Pulmonary artery endothelial cell (primary cell): ENCODE measurements around the gene CROCC2. TPM values are rescaled to one million over a fixed set of nuclear protein-coding genes. Genes with fewer than 3 reads are reported as not detected.

Experiments
- DNase-seq: peaks from one replicate; pipeline ENCODE4 v3.0.0-alpha.2; 2011; ENCODE audit warnings: low read depth, low spot score
- total RNA-seq: library from RNA; depleted of rRNA; stranded (reverse); fragments of >200 nt; gene quantifications from 2 replicates; pipeline ENCODE4 v1.2.3, GENCODE V29; 2014

Gene CROCC2
- total RNA-seq, 1 donor from 2014 or later: not detected

- no peak for DNase-seq
Measured at GRCh38 chr2:240904216-240905175, 1.6 kb upstream of the CROCC2 start.

DNA sequence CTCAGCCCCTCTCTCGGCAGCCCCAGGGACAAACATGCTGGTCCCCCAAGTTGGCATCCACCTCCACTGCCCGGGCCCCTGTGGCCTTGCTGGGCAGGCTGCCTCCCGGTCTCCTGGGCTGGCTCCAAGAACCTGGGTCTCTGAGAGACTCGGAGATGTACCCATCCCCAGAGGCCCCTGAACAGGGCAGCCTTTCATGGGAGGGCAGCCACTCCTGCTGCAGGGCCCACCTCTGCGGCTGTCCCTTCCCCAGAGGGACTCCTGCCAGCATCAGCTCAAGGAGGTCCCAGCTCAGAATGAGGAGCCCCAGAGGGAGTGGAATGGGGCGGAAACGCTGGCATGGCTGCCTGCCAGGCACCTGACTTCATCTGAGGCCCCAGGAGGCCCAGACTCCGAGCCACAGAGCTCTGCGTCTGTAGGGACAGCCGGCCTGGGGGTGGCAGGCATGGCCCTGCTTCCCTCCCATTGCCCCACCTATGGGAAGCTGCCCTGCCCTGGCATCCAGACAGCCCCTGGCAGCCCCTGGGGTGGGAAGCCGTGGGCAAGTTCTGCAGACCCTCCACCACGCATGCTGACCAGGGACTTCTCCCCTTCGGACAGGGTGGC, 857 bp upstream of the CROCC2 start:
- no peak for DNase-seq

GRCh38 chr2:240906911-240907590, 915 bp downstream of the CROCC2 start:
- no peak for DNase-seq

DNA sequence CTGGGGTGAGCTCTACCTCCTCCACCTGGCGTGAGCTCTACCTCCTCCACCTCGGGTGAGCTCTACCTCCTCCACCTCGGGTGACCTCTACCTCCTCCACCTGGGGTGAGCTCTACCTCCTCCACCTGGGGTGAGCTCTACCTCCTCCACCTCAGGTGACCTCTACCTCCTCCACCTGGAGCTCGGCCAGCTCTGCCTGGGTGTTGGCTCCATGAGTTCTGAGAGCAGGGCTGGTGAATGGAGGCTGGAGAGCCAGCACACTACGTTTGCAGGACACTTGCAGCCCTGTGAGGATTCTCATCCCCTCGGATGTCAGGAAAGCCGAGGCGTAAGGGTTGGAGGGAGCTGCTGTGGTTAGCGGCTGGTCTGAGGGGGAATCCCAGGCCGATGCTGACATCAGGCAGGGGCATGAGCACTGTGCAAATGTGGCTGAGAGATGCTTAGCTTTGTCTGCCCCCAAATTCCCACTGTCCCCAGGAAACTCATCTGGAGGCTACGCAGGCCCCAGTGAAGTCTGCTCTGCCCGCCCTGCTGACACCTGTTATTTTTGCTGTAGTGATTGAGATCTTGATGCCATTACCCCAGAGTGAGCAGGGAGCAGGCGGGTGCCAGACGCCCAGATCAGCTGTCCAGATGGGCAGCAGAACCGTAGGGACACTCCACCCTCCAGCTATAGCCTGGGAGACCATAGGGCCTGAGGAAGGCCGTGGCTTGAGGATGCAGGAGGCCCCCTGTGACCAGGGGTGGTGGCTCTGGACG, 3.3 kb downstream of the CROCC2 start:
- DNase-seq: no peak

DNA sequence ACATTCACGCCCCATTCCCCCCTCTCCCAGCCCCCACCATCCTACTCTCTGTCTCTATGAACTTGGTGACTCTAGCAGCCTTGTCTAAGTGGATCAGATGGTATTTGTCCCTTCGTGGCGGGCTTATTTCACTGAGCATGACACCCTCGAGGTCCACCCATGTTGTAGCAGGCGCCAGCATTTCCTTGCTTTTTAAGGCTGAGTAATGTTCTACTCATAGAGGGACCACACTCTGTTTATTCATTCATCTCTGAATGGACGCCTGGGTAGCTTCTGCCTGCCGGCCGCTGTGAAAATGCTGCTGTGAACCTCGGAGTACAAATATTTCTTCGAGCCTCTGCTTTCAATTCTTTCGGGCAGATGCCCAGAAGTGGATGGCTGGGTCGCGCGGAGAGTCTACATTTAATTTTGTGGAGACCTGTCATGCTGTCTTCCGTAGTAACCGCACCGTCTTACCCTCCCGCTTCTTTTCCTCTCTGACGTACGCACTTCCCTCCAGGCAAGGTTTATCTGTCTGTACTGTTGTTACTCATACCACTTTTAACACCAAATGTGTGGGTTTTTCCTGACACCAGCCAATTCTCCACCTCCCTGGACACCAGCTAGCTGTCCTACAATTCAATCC, 5.6 kb downstream of the CROCC2 start:
- DNase-seq: no peak

DNA sequence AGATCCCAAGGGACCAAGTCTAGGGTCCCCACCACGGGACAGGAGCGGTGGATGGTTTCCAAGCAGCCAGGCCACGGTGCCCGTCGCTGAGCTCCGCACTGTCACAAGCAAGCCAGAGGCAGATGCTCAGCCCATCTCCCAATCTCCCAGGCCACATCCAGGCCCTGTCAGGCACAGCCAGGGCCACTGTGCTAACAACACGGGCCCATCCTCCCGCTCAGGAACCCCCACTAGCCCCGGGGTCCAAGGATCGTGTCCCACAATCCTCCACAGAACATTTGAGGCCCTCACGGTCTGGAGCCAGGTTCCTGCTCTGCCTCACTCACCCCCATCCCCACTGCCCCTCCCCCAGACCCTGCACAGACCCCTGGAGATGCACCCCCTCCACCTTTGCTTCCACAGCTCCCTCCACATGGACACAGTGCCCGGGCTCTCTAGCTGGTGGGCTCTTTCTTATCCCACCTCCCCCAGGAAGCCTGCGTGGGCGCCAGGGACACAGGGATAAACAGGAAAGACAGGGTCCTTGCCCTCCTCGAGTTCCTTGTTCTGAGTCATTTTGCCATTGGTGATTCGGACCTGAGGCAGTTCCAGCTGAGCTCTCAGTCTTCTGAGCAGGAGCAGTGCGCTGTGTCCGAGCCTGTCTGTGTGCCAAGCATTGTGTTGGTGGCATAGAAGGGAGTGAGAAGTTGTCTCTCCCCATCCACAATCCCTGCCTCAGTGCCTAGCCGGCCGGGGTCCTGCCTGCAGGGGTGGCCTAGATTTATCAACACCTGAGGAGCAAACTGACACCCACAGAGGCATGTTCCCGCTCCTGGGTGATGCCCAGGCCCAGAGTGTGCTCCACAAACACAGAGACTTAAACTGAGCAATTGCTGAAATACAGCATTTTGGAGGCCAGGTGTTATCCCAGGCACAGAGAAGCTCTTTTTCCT, 7.0 kb downstream of the CROCC2 start:
- no peak for DNase-seq

- peak; percentile 62 for DNase-seq
Measured at GRCh38 chr2:240913810-240914644, 7.9 kb downstream of the CROCC2 start.

DNA sequence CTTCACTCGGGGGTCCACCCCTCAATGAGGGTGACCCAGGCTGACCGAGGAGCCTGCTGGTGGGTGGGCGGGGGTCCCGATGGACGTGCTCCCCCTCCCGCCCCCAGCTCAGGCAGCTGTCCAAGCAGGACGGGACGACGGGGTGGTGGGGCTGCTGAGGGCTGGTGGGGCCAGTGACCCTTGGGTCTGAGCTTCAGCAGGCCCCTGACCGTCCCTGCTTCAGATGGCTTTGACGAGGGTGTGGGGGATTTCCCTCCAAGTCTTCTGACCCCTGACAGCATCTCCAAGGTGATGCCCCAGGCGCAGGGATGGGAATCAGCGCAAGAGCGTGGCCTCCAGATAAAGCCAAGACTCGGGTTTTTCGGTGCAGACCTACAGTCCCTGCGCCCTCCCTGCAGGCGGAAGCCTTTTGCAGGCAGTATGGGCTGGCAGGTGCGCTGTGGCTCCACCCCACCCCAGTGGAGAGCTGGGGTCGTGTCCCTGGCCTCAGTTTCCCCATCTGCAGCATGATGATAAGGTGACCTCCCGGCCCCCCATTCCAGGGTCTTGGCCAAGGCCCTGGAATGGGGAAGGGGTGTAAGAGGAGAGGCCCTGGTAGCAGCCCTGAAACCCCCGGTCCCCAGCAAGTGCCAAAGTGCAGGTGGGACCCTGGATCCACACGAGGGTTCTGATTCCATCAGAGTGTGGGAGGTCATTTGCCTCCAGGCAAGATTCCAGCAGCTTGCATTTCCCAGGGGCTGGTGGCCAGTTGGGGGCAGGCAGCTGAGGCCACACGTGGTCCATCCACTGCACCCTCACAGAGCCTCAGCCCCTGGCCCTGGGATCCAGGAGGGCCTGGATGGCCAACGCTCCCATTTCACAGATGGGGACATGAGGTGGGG, 8.7 kb downstream of the CROCC2 start:
- no peak for DNase-seq

GRCh38 chr2:240915526-240916341, 9.6 kb downstream of the CROCC2 start:
- no peak for DNase-seq

DNA sequence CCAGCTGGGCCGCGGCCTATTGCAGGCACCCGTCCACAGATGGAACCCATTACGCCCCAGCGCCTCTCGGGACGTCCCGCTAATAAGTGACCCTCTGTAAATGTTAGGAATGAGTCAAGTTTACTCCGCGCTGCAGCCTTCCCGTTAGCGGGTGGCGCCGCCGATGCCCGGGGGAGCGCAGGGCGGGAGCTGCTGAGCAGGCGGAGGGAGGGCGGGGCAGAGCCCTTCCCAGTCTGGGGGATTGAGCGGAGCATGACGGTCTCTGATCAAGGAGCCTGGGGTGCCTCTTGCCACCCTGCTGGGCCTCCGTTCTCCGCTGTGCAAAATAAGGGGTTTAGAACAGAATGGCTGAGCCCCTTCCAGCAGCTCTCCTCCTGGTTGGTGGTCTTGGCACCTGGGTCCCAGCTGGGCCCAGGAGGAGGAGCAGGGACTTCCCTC, 10.5 kb downstream of the CROCC2 start:
- no peak for DNase-seq

DNA sequence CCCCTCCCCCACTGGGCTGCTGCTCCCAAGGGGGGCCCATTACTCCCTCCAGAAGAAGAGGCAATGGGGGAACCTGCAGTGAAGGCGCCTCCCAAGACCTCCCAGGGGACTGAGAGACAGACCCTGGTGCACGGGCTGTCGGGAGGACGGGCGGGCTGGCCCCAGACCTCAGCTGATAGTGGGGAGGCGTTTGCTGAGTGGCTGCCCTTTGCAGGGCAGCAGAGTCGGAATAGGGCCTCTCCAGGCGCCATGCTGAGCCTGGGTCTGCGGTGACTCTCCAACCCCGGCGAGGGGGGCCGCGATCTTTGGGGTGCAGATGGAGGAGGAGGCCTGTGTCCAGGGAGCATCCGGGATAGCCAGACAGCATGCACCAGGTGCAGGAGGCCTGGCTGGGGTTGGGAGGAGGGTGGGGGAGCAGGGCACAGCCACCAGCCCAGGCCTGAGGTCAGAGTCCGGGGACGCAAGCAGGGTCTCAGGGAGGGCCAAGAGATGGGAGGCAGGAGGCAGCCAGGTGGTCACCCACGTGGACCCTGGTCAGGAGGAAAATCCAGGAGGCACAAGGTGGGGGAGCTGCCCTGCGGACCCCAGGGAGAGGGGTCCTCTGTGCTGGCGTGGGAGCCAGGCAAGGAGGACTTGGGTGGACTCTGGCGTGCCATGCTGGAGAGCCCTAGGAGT, 11.0 kb downstream of the CROCC2 start:
- no peak for DNase-seq

DNA sequence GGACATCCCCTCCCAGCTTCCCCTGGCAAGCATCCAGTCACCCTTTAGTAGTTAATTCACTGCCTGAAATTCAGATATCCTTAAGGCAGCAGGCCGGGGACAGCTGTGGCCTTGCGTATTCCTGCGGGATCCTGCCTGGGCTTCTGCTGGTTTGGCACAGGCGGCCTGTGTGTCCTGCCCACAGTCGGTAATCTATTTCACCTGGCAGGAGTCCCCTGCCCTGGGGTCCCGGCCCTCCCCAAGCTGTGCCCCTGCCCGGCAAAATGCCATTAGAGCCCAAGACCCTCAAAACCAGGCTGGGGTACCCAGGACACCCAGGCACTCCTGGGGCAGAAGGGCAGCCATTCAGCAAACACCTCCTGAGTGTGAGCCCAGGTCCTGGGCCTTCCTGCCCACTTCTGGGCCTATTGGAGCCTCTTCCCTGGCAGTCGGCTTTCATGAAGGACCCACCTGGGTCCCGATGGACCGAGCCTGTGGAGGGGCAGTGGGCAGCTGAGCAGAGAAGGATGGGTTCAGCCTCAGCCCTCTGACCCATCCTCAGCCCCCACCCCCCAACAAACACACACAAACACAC, 11.6 kb downstream of the CROCC2 start:
- no peak for DNase-seq

- no peak for DNase-seq
Measured at GRCh38 chr2:240918258-240919091, 12.3 kb downstream of the CROCC2 start.

- no peak for DNase-seq
Measured at GRCh38 chr2:240919161-240919781, 13.1 kb downstream of the CROCC2 start.
